HCT116 (cell line): ENCODE data around the gene PDHX. TPM values are rescaled to one million over a fixed set of nuclear protein-coding genes. Genes with fewer than 3 reads are reported as not detected.

Experiments
- ATAC-seq: fragments of 200-7000 bp; cut with Tn5 transposase; 2 replicates; pipeline ENCODE4 v1.9.1; 2020; ENCODE audit warnings: mild to moderate bottlenecking, moderate library complexity
- BruUV-seq: library from RNA; stranded (reverse); fragments of 400-500 nt; replicated peaks from 2 replicates; lab custom pipeline; 2021; lab: Mats Ljungman, UMichigan
- CTCF ChIA-PET: fragments of 300-600 bp; sonication (Branson Sonifier 250); formaldehyde crosslinking; loops from one replicate; lab custom pipeline; 2021; ENCODE audit warnings: antibody characterized with exemption; lab: Charles Lee
- POLR2A ChIA-PET: fragments of 300-600, 350-600 bp; sonication (Branson Sonifier 250); formaldehyde crosslinking; loops from one replicate; lab custom pipeline; 2021; ENCODE audit warnings: antibody characterized with exemption; lab: Charles Lee
- RAD21 ChIA-PET, 2 experiments: fragments of 300-600 bp; sonication (Branson Sonifier 250); formaldehyde crosslinking; loops; one replicate each; lab custom pipeline; 2023; ENCODE audit warnings: low total read pairs in 2 of 2; ENCODE audit not compliant: uncharacterized antibody in 2 of 2, unreplicated experiment in 2 of 2, low non-redundant PET in 1 of 2; lab: Charles Lee
- DNase-seq: peaks from one replicate; pipeline ENCODE4 v3.0.0-alpha.2; 2010; ENCODE audit warnings: low read depth, low spot score
- H2AFZ ChIP-seq: fragments of 200-600 bp; shearing (Covaris generic), sonication (generic); 2 replicates; pipeline ENCODE4 v1.6.1; 2017; ENCODE audit warnings: low read depth, mixed run types, mixed read lengths, antibody characterized with exemption, low read length; ENCODE audit not compliant: poor library complexity, severe bottlenecking
- H3K27ac ChIP-seq: 2 replicates; pipeline ENCODE4 v1.5.1; 2012; ENCODE audit warnings: low read depth, low read length
- H3K27me3 ChIP-seq: fragments of 200-600 bp; sonication (generic); 2 replicates; pipeline ENCODE4 v1.6.1; 2016; ENCODE audit warnings: mixed run types, low read length, mixed read lengths; ENCODE audit not compliant: insufficient read depth
- H3K36me3 ChIP-seq, 2 experiments: fragments of 200-500 bp in 1 of 2; fragments of 200-600 bp in 1 of 2; sonication (Bioruptor generic) in 1 of 2; sonication (generic) in 1 of 2; 2 replicates each; pipeline versions ENCODE4 v1.5.1 to v1.6.1; 2014 to 2016; ENCODE audit warnings: low read length in 2 of 2, inconsistent platforms in 1 of 2, mixed read lengths in 1 of 2, mixed run types in 1 of 2; ENCODE audit not compliant: insufficient read depth in 2 of 2, control insufficient read depth in 1 of 2
- H3K4me1 ChIP-seq, 2 experiments: fragments of 200-600 bp in 1 of 2; sonication (generic) in 1 of 2; 2 replicates each; pipeline versions ENCODE4 v1.5.1 to v1.6.1; 2012 to 2017; ENCODE audit warnings: low read length in 2 of 2, inconsistent platforms in 1 of 2, mild to moderate bottlenecking in 1 of 2, mixed read lengths in 1 of 2, mixed run types in 1 of 2, moderate library complexity in 1 of 2; ENCODE audit not compliant: insufficient read depth in 2 of 2, control insufficient read depth in 1 of 2
- H3K4me2 ChIP-seq: fragments of 200-600 bp; sonication (generic); 2 replicates; pipeline ENCODE4 v1.6.1; 2017; ENCODE audit warnings: mixed run types, low read length, mixed read lengths
- H3K4me3 ChIP-seq, 2 experiments: fragments of 200-600 bp in 1 of 2; sonication (generic) in 1 of 2; replicated peaks in 1 of 2; 2 replicates each; pipeline ENCODE4 v1.5.1; 2011 to 2016; ENCODE audit warnings: low read length in 2 of 2, control low read depth in 1 of 2, low read depth in 1 of 2, mild to moderate bottlenecking in 1 of 2, mixed read lengths in 1 of 2, mixed run types in 1 of 2
- H3K79me2 ChIP-seq: fragments of 200-600 bp; sonication (generic); 2 replicates; pipeline ENCODE4 v1.6.1; 2017; ENCODE audit warnings: mild to moderate bottlenecking, mixed run types, low read length, moderate library complexity, mixed read lengths; ENCODE audit not compliant: insufficient read depth
- H3K9ac ChIP-seq: fragments of 200-600 bp; sonication (generic); 2 replicates; pipeline ENCODE4 v1.6.1; 2016; ENCODE audit warnings: low read length, mixed read lengths
- H3K9me2 ChIP-seq: fragments of 200-600 bp; sonication (generic), shearing (Covaris generic); 2 replicates; pipeline ENCODE4 v1.6.1; 2017; ENCODE audit warnings: mixed run types, mild to moderate bottlenecking, moderate library complexity; ENCODE audit not compliant: insufficient read depth
- H3K9me3 ChIP-seq, 2 experiments: fragments of 200-500 bp in 1 of 2; fragments of 200-600 bp in 1 of 2; sonication (Bioruptor generic) in 1 of 2; sonication (generic) in 1 of 2; 2 replicates each; pipeline ENCODE4 v1.6.1; 2014 to 2017; ENCODE audit warnings: low read length in 2 of 2, mixed read lengths in 2 of 2, inconsistent platforms in 1 of 2, low read depth in 1 of 2, mild to moderate bottlenecking in 1 of 2, mixed run types in 1 of 2, moderate library complexity in 1 of 2; ENCODE audit not compliant: control insufficient read depth in 1 of 2, insufficient read depth in 1 of 2
- H4K20me1 ChIP-seq: fragments of 200-600 bp; sonication (generic), shearing (Covaris generic); 2 replicates; pipeline ENCODE4 v1.6.1; 2017; ENCODE audit warnings: mixed run types, mild to moderate bottlenecking, moderate library complexity; ENCODE audit not compliant: insufficient read depth
- EGR1 ChIP-seq: IDR thresholded peaks from 2 replicates; pipeline ENCODE4 v1.6.1; 2012; ENCODE audit warnings: low read depth
- ELF1 ChIP-seq: IDR thresholded peaks from 2 replicates; pipeline ENCODE4 v1.6.1; 2012; ENCODE audit warnings: low read depth, borderline replicate concordance
- EZH2phosphoT487 ChIP-seq: fragments of 200-600 bp; IDR thresholded peaks from 2 replicates; pipeline ENCODE4 v1.6.1; 2018; ENCODE audit warnings: antibody characterized with exemption, borderline replicate concordance
- FOSL1 ChIP-seq: IDR thresholded peaks from 2 replicates; pipeline ENCODE4 v1.6.1; 2012; ENCODE audit warnings: low read depth
- SIN3A ChIP-seq: IDR thresholded peaks from 2 replicates; pipeline ENCODE4 v1.6.1; 2012; ENCODE audit warnings: low read depth
- SP1 ChIP-seq: IDR thresholded peaks from 2 replicates; pipeline ENCODE4 v1.6.1; 2012; ENCODE audit warnings: low read depth
- TCF7L2 ChIP-seq: IDR thresholded peaks from 2 replicates; pipeline ENCODE4 v1.7.0; 2011; ENCODE audit warnings: borderline replicate concordance, inconsistent platforms; ENCODE audit not compliant: insufficient read depth, insufficient read length; ENCODE audit errors: extremely low read depth
- intact Hi-C: fragments of 100-400 bp; cut with micrococcal nuclease; formaldehyde crosslinking; loops from 2 replicates; pipeline ENCODE4 v1.10.0; 2022
- total RNA-seq: library from RNA; stranded (reverse); gene quantifications from one replicate; pipeline ENCODE4 v1.2.1, GENCODE V29; 2021; ENCODE audit not compliant: unreplicated experiment
- TF ChIP-seq, protein P1 (sequence below): IDR thresholded peaks from 2 replicates; pipeline ENCODE4 v1.6.1; 2012
- TF ChIP-seq, protein P2 (sequence below): IDR thresholded peaks from 2 replicates; pipeline ENCODE4 v1.6.1; 2011; ENCODE audit warnings: mild to moderate bottlenecking, low read length, moderate library complexity; ENCODE audit not compliant: insufficient replicate concordance; ENCODE audit errors: extremely low read depth
- TF ChIP-seq, protein P3 (sequence below): IDR thresholded peaks from 2 replicates; pipeline ENCODE4 v1.6.1; 2012

PDHX gene
- total RNA-seq, 1 experiment from 2014 or later: 36.6 TPM

DNA sequence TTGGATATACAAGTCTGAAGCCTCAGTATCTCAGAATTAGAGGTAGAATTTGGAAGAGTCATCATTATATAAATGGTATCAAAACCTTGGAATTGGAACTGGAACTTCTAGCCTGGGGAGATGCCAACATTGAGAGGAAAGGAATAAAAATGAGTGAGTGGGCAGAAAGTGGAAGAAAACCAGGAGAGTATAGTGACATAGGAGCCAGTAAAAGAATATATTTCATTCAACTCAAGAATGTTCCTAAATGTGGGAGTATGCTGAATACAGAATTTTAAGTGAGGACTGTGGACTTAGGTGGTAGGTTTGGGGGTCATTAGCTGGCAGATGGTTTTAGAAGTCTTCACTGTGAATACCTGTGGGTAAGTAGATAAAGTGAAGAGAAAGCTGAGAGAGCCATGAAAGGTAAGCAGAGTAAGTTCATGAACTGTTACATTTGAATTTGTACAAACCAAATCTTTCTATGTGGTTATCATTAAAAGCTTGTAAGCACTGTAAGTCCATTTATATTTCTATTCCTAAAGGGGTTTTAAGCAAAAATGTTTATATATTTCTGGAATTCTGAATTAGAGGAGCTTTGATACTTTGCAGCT lies 60.2 kb downstream of the PDHX start:
- peak overlapping the region; percentile 52 for H3K27ac ChIP-seq
- no peak overlapping the region for H3K9ac ChIP-seq
- ATAC-seq (no peak), DNase-seq (no peak)
- no peaks in the 10 kb centered on the region for H3K27me3 ChIP-seq
- H3K9me2 ChIP-seq: no peaks in the 10 kb centered on the region
- H3K4me1 ChIP-seq: peaks cover 18 to 46% of the 10 kb centered on the region in 2 experiments
- TF ChIP-seq, protein P1, sequence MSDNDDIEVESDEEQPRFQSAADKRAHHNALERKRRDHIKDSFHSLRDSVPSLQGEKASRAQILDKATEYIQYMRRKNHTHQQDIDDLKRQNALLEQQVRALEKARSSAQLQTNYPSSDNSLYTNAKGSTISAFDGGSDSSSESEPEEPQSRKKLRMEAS: no peak
- TF ChIP-seq SIN3A: no peak
- no peak for TF ChIP-seq EZH2phosphoT487
- no peak for TF ChIP-seq ELF1
- TF ChIP-seq TCF7L2: no peak
- TF ChIP-seq EGR1: no peak
- TF ChIP-seq, protein P2, sequence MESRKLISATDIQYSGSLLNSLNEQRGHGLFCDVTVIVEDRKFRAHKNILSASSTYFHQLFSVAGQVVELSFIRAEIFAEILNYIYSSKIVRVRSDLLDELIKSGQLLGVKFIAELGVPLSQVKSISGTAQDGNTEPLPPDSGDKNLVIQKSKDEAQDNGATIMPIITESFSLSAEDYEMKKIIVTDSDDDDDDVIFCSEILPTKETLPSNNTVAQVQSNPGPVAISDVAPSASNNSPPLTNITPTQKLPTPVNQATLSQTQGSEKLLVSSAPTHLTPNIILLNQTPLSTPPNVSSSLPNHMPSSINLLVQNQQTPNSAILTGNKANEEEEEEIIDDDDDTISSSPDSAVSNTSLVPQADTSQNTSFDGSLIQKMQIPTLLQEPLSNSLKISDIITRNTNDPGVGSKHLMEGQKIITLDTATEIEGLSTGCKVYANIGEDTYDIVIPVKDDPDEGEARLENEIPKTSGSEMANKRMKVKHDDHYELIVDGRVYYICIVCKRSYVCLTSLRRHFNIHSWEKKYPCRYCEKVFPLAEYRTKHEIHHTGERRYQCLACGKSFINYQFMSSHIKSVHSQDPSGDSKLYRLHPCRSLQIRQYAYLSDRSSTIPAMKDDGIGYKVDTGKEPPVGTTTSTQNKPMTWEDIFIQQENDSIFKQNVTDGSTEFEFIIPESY: no peak
- TF ChIP-seq, protein P3, sequence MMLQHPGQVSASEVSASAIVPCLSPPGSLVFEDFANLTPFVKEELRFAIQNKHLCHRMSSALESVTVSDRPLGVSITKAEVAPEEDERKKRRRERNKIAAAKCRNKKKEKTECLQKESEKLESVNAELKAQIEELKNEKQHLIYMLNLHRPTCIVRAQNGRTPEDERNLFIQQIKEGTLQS: no peak
- no peak for TF ChIP-seq FOSL1
- no peak for TF ChIP-seq SP1
- no peaks in the 10 kb centered on the region for H3K79me2 ChIP-seq
- H2AFZ ChIP-seq: no peak overlapping the region
- no peaks in the 10 kb centered on the region for H3K9me3 ChIP-seq
- no peaks in the 10 kb centered on the region; a peak in 1 of 4 replicates for H3K36me3 ChIP-seq
- no peak overlapping the region for H3K4me3 ChIP-seq
- intact Hi-C loops: no loop called here
- H3K4me2 ChIP-seq: peak overlapping the region; percentile 52
- CTCF ChIA-PET: no interaction called here
- POLR2A ChIA-PET: interaction anchor here (0.9 kb wide), 1 partner anchor 54 kb away, joined by 3 read pairs; no protein-coding TSS in a partner anchor
- no peaks in the 10 kb centered on the region for H4K20me1 ChIP-seq
- BruUV-seq: no TSS peak
- RAD21 ChIA-PET: interaction anchor here (0.6 to 0.7 kb wide), 2 partner anchors 15 to 193 kb away, joined by 3 to 4 read pairs; no protein-coding TSS in a partner anchor
